Natural killer cell (primary cell): ENCODE data around the gene TENM4. TPM values are rescaled to one million over a fixed set of nuclear protein-coding genes. Genes with fewer than 3 reads are reported as not detected.

ENCODE experiments used
- ATAC-seq, 3 donors: fragments of 150-1000 bp in 2 of 3; fragments of 200-7000 bp in 1 of 3; cut with Tn5 transposase; 1 replicate in 1 of 3; 2 replicates in 2 of 3; pipeline ENCODE4 v1.10.0; 2021; ENCODE audit warnings: mild to moderate bottlenecking in 2 of 3, moderate library complexity in 2 of 3
- DNase-seq, 2 donors: peaks; one replicate each; pipeline versions ENCODE4 v3.0.0 to v3.0.0-alpha.2; 2013 to 2021; ENCODE audit warnings: mixed read lengths in 1 of 2
- H3K27ac ChIP-seq: one replicate; pipeline ENCODE4 v1.5.1; 2013; ENCODE audit warnings: mild to moderate bottlenecking, low read length
- H3K27me3 ChIP-seq: one replicate; pipeline ENCODE4 v1.6.1; 2013; ENCODE audit warnings: low read length; ENCODE audit not compliant: control insufficient read depth, insufficient read depth
- H3K36me3 ChIP-seq: one replicate; pipeline ENCODE4 v1.6.1; 2013; ENCODE audit warnings: low read length; ENCODE audit not compliant: control insufficient read depth, insufficient read depth
- H3K4me1 ChIP-seq: one replicate; pipeline ENCODE4 v1.6.1; 2013; ENCODE audit warnings: low read length; ENCODE audit not compliant: control insufficient read depth, insufficient read depth
- H3K4me3 ChIP-seq: one replicate; pipeline ENCODE4 v1.5.1; 2013; ENCODE audit warnings: low read length
- H3K9me3 ChIP-seq: one replicate; pipeline ENCODE4 v1.6.1; 2013; ENCODE audit warnings: low read length; ENCODE audit not compliant: control insufficient read depth, insufficient read depth
- H3K27ac Mint-ChIP-seq, 2 donors: one replicate each; pipeline ENCODE4 v1.8.0; 2022; ENCODE audit warnings: mild to moderate bottlenecking in 2 of 2, mixed read lengths in 2 of 2, moderate library complexity in 1 of 2
- H3K27me3 Mint-ChIP-seq, 2 donors: one replicate each; pipeline ENCODE4 v1.8.0; 2022; ENCODE audit warnings: low read depth in 2 of 2, mixed read lengths in 2 of 2
- H3K36me3 Mint-ChIP-seq: one replicate; pipeline ENCODE4 v1.8.0; 2022; ENCODE audit warnings: mixed read lengths
- H3K4me1 Mint-ChIP-seq, 2 donors: one replicate each; pipeline ENCODE4 v1.8.0; 2022; ENCODE audit warnings: mixed read lengths in 2 of 2
- H3K4me3 Mint-ChIP-seq: one replicate; pipeline ENCODE4 v1.8.0; 2022; ENCODE audit warnings: mild to moderate bottlenecking, moderate library complexity, mixed read lengths
- H3K9me3 Mint-ChIP-seq, 2 donors: one replicate each; pipeline ENCODE4 v1.8.0; 2022; ENCODE audit warnings: mixed read lengths in 2 of 2
- WGBS: methylation state at CpG from one replicate; pipeline ENCODE4 v1.1.7; 2013; ENCODE audit warnings: missing lambda C conversion rate; ENCODE audit not compliant: insufficient coverage; 5-methylcytosine and 5-hydroxymethylcytosine counted together
- intact Hi-C: fragments of 100-400 bp; cut with micrococcal nuclease; formaldehyde crosslinking; loops from one replicate; pipeline ENCODE4 v1.14.2; 2022
- total RNA-seq, 4 donors: library from RNA; stranded (reverse); fragments of 120-200 nt in 1 of 4; gene quantifications; one replicate each; pipeline versions ENCODE4 v1.2.3 to v1.2.4, GENCODE V29; 2013 to 2022
- TF ChIP-seq, protein P1 (sequence below): fragments of 200-600 bp; IDR thresholded peaks from one replicate; pipeline ENCODE4 v1.8.0; 2022; ENCODE audit warnings: antibody characterized with exemption

The TENM4 gene
- total RNA-seq, 3 donors from 2014 or later (not counting 1 experiment from before 2014, with no cell fraction given), result 0.63 to 0.75 TPM; not detected in 1

DNA sequence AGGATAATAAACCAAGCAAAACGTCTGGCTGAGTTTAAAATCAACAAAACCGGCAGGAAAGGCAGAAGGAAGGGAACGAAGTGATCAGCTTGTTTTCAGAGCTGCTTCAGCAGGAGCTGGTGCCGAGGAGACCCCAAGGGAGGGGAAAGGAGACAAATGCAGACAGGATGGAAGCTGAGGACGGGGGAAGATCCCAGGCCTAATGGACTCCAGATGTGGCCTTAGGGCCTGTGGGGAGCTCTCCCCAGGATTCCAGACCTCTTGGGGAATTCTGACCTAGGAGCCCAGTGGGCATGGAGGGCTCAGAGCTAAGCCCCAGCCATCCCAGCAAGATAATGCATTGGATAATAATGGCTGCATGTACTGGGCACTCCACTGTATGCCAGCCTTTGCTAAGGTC, 654.7 kb downstream of the TENM4 start:
- ATAC-seq, result no peak
- no peaks in the 10 kb centered on the region for H3K9me3 ChIP-seq
- 47% methylated on average over 5 of the region's 5 CpGs for WGBS
- Mint-ChIP-seq H3K9me3 (no peaks in the 10 kb centered on the region), H3K4me1 (no peaks in the 10 kb centered on the region), H3K27me3 (peaks cover 6 to 16% of the 10 kb centered on the region in 2 donors), H3K27ac (no peak overlapping the region), H3K36me3 (no peaks in the 10 kb centered on the region), H3K4me3 (no peak overlapping the region)
- no peak for DNase-seq
- no peak overlapping the region for H3K4me3 ChIP-seq
- no peaks in the 10 kb centered on the region for H3K36me3 ChIP-seq
- TF ChIP-seq, protein P1, sequence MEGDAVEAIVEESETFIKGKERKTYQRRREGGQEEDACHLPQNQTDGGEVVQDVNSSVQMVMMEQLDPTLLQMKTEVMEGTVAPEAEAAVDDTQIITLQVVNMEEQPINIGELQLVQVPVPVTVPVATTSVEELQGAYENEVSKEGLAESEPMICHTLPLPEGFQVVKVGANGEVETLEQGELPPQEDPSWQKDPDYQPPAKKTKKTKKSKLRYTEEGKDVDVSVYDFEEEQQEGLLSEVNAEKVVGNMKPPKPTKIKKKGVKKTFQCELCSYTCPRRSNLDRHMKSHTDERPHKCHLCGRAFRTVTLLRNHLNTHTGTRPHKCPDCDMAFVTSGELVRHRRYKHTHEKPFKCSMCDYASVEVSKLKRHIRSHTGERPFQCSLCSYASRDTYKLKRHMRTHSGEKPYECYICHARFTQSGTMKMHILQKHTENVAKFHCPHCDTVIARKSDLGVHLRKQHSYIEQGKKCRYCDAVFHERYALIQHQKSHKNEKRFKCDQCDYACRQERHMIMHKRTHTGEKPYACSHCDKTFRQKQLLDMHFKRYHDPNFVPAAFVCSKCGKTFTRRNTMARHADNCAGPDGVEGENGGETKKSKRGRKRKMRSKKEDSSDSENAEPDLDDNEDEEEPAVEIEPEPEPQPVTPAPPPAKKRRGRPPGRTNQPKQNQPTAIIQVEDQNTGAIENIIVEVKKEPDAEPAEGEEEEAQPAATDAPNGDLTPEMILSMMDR, result no peak
- H3K27ac ChIP-seq, result no peak overlapping the region
- no peaks in the 10 kb centered on the region for H3K4me1 ChIP-seq
- intact Hi-C loops, result no loop called here
- no peaks in the 10 kb centered on the region for H3K27me3 ChIP-seq

DNA sequence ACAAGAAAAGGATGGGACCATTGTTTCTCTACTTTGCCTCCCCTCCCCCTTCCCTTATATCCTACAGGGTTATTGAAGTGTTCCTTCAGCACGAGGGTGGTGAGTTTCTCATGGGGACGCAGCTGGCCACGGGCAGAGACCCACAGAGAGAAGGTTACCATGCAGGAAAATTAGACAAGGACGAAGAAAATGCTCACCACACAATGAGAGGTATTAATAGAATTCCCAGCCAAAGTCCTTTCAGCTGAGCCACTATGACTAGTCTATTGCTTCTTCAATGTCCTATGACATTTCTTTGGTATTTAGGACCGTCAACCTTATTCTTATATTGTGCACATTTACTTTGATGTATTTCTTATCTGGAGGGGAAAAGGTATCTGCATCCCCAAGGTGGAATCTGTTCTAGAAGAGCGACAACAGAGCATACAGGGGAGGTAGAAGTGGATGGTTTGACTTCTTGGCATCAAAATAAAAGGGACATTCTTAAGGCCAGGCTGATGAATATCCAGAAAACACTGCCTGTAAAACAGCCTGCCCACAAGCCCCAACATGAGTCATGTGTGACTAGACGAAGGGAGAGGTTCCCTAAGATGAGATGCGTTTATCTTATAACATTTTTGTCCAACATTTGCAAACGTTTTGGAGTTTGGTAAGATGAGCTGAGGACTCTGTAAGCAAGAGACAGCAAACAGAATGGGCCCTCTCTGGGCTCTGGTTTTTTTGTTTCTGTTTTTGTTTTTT, 656.3 kb downstream of the TENM4 start:
- Mint-ChIP-seq H3K27me3 (peaks cover 6 to 16% of the 10 kb centered on the region in 2 donors), H3K4me1 (no peaks in the 10 kb centered on the region), H3K4me3 (no peak overlapping the region), H3K27ac (no peak overlapping the region), H3K9me3 (no peaks in the 10 kb centered on the region), H3K36me3 (no peaks in the 10 kb centered on the region)
- DNase-seq, result no peak
- 54% methylated on average over 8 of the region's 9 CpGs for WGBS
- no peaks in the 10 kb centered on the region for H3K9me3 ChIP-seq
- no peak for ATAC-seq
- no peak overlapping the region for H3K27ac ChIP-seq
- H3K4me3 ChIP-seq, result no peak overlapping the region
- H3K4me1 ChIP-seq, result no peaks in the 10 kb centered on the region
- TF ChIP-seq, protein P1, result no peak
- intact Hi-C loops, result no loop called here
- H3K27me3 ChIP-seq, result no peaks in the 10 kb centered on the region
- H3K36me3 ChIP-seq, result no peaks in the 10 kb centered on the region

DNA sequence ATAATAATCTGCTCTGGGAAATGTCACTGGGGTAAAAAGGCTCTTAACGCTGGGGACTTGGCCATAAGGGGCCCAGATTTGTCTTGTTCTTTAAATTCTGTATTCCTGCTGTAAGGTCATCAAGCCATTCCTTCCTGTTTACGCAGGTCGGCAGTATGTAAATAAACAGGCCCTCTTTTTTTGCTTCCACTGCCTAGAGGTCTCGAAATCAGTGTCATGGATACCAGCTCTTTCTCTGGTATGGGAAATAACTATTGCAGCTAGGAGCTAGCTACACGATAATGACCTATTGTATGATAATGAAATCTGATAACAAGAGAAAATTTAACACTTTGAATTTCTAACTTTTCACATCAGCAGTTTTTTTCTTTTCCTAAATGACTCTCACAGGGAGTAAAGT, 657.0 kb downstream of the TENM4 start:
- H3K9me3 Mint-ChIP-seq, result no peaks in the 10 kb centered on the region
- TF ChIP-seq, protein P1, result no peak
- no peak for ATAC-seq

DNA sequence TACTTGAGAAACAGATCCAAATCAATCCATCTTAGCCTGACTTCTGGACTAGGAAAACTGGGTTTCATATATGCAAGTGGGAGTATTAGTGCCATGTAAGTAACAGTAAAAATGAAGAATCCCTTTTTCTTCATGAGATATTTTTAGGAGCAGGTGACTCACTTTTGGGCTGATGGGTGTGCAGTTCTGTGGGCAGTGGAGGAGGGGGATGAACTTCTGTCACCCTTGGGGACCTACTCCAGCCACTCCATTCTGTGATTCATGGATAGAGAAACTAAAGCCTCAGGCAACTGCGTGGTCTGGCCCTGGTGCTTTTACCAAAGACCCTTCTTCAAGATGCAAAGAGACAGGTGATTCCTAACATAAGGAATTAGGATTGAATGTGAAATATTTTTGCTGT, 657.5 kb downstream of the TENM4 start:
- Mint-ChIP-seq H3K27ac (no peak overlapping the region), H3K36me3 (no peaks in the 10 kb centered on the region), H3K27me3 (peaks cover 9 to 16% of the 10 kb centered on the region in 2 donors), H3K4me1 (no peaks in the 10 kb centered on the region), H3K9me3 (no peaks in the 10 kb centered on the region), H3K4me3 (no peak overlapping the region)
- H3K27ac ChIP-seq, result no peak overlapping the region
- WGBS, result 100% methylated on average over 1 of the region's 1 CpG
- no peaks in the 10 kb centered on the region for H3K36me3 ChIP-seq
- DNase-seq (no peak), ATAC-seq (no peak)
- TF ChIP-seq, protein P1, result no peak
- no peaks in the 10 kb centered on the region for H3K27me3 ChIP-seq
- intact Hi-C loops, result no loop called here
- H3K4me3 ChIP-seq, result no peak overlapping the region
- no peaks in the 10 kb centered on the region for H3K9me3 ChIP-seq
- no peaks in the 10 kb centered on the region for H3K4me1 ChIP-seq

More for the DNA sequence above, 657.0 kb downstream of the TENM4 start:
- no peak overlapping the region for H3K4me3 Mint-ChIP-seq
- Histone ChIP-seq H3K36me3 (no peaks in the 10 kb centered on the region), H3K27me3 (no peaks in the 10 kb centered on the region), H3K27ac (no peak overlapping the region), H3K9me3 (no peaks in the 10 kb centered on the region), H3K4me1 (no peaks in the 10 kb centered on the region), H3K4me3 (no peak overlapping the region)
- WGBS, result 28% methylated on average over 4 of the region's 5 CpGs
- no peak overlapping the region for H3K27ac Mint-ChIP-seq
- H3K36me3 Mint-ChIP-seq, result no peaks in the 10 kb centered on the region
- no peaks in the 10 kb centered on the region for H3K4me1 Mint-ChIP-seq
- no peak for DNase-seq
- intact Hi-C loops, result no loop called here
- peaks cover 6 to 16% of the 10 kb centered on the region in 2 donors for H3K27me3 Mint-ChIP-seq
